Measurements from ENCODE around the gene EFL1. TPM values are rescaled to one million over a fixed set of nuclear protein-coding genes. Genes with fewer than 3 reads are reported as not detected.

Gene EFL1
- total and polyA plus RNA-seq, 9 of the 15 experiments (the other 6 are each of a cell fraction or from before 2014, with no cell fraction given) = 4.8 to 32.5 (median 16.9) TPM

DNA sequence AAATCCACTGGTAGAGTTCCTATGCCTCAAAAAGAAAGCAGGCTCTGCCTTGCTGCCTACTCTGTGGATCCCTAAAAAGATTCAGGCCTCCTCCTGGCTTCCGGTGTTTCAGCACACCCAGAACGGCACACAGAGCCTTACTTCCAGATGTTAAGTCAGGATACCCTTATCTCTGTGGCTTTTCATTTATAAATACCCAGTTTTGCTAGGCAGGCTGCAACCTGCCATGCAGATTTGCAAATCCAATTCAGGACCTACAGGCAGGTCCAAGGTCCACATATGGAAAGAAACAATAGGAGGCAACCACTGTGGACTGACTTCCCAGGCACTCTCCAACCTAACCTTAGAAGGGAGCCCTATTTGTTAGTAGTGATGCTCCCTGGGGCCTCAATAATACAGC is 30.7 kb downstream of the EFL1 start (continued):
- TF ChIP-seq L3MBTL2 (IDR thresholded peaks at IDR 0.05) (0 out of 2 replicates have a peak, but pooled peaks have one; percentile 25), MLX (CRISPR knock-in tag; conservative IDR thresholded peaks at IDR 0.05) (no peak), HDAC2 (IDR thresholded peaks at IDR 0.05) (0 out of 2 replicates have a peak, but pooled peaks have one; percentile 20), YBX1 (IDR thresholded peaks at IDR 0.05) (no peak), NFRKB (IDR thresholded peaks at IDR 0.05; ENCODE audit: low read depth) (no peak), CTBP1 (IDR thresholded peaks at IDR 0.05; ENCODE audit: borderline replicate concordance) (0 out of 2 replicates have a peak, but pooled peaks have one; percentile 46), ILK (tag; IDR thresholded peaks at IDR 0.05; ENCODE audit: borderline replicate concordance, low read depth) (no peak)
- TF ChIP-seq, protein P1, sequence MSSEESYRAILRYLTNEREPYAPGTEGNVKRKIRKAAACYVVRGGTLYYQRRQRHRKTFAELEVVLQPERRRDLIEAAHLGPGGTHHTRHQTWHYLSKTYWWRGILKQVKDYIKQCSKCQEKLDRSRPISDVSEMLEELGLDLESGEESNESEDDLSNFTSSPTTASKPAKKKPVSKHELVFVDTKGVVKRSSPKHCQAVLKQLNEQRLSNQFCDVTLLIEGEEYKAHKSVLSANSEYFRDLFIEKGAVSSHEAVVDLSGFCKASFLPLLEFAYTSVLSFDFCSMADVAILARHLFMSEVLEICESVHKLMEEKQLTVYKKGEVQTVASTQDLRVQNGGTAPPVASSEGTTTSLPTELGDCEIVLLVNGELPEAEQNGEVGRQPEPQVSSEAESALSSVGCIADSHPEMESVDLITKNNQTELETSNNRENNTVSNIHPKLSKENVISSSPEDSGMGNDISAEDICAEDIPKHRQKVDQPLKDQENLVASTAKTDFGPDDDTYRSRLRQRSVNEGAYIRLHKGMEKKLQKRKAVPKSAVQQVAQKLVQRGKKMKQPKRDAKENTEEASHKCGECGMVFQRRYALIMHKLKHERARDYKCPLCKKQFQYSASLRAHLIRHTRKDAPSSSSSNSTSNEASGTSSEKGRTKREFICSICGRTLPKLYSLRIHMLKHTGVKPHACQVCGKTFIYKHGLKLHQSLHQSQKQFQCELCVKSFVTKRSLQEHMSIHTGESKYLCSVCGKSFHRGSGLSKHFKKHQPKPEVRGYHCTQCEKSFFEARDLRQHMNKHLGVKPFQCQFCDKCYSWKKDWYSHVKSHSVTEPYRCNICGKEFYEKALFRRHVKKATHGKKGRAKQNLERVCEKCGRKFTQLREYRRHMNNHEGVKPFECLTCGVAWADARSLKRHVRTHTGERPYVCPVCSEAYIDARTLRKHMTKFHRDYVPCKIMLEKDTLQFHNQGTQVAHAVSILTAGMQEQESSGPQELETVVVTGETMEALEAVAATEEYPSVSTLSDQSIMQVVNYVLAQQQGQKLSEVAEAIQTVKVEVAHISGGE (CRISPR knock-in tag; IDR thresholded peaks at IDR 0.05) = 0 out of 6 replicates have a peak, but pooled peaks of 1 of the 3 experiments have one; percentile 27

Data from K562 (cell line).